Activated CD8-positive, alpha-beta memory T cell treated with anti-CD3 and anti-CD28 coated beads, Interleukin-2, amount 10 ng/mL, durations not matched to agents 7 days and 5 days (primary cell): ENCODE results near the gene ZDHHC18. TPM values are rescaled to one million over a fixed set of nuclear protein-coding genes. Genes with fewer than 3 reads are reported as not detected.
"Not testable (repeated sequence)": the region's sequence is repeated elsewhere in the genome, so short reads cannot be mapped to it uniquely, and the experiment has no call there.

Experiments used
- ATAC-seq: fragments of 150-1000 bp; cut with Tn5 transposase; one replicate; pipeline ENCODE4 v1.10.0; 2021; ENCODE audit warnings: moderate library complexity
- CTCF ChIA-PET: fragments of 350-600 bp; sonication (Branson Sonifier 250); formaldehyde crosslinking; loops from one replicate; lab custom pipeline; 2021; ENCODE audit warnings: antibody characterized with exemption; lab: Charles Lee
- DNase-seq: peaks from one replicate; pipeline ENCODE4 v3.0.0-alpha.2; 2020
- H3K27ac Mint-ChIP-seq: one replicate; pipeline ENCODE4 v1.8.0; 2021; ENCODE audit warnings: mild to moderate bottlenecking, mixed read lengths
- H3K27me3 Mint-ChIP-seq: one replicate; pipeline ENCODE4 v1.8.0; 2021; ENCODE audit warnings: mixed read lengths
- H3K36me3 Mint-ChIP-seq: one replicate; pipeline ENCODE4 v1.8.0; 2021; ENCODE audit warnings: mild to moderate bottlenecking, mixed read lengths
- H3K4me1 Mint-ChIP-seq: one replicate; pipeline ENCODE4 v1.8.0; 2021; ENCODE audit warnings: mixed read lengths
- H3K4me3 Mint-ChIP-seq: one replicate; pipeline ENCODE4 v1.8.0; 2021; ENCODE audit warnings: mild to moderate bottlenecking, moderate library complexity, mixed read lengths
- H3K9me3 Mint-ChIP-seq: one replicate; pipeline ENCODE4 v1.8.0; 2022; ENCODE audit warnings: low read depth, mixed read lengths
- total RNA-seq, 2 experiments: library from RNA; stranded (reverse); gene quantifications; one replicate each; pipeline ENCODE4 v1.2.3, GENCODE V29; 2021

Gene ZDHHC18
- total RNA-seq, 2 experiments from 2014 or later, result 53.1 to 54.9 TPM

GRCh38 chr1:26828411-26828991, 2.0 kb downstream of the ZDHHC18 start:
- peaks cover 16% of the 10 kb centered on the region for H3K36me3 Mint-ChIP-seq
- CTCF ChIA-PET, result interaction anchor here (0.6 to 3.7 kb wide), 7 partner anchors 8 to 506 kb away, joined by 3 to 23 read pairs (median 7); partner anchors contain the start of gene PIGV
- no peaks in the 10 kb centered on the region for H3K27me3 Mint-ChIP-seq
- H3K4me3 Mint-ChIP-seq, result peak overlapping the region; percentile 90
- H3K9me3 Mint-ChIP-seq, result no peaks in the 10 kb centered on the region
- ATAC-seq (no peak), DNase-seq (no peak)
- H3K4me1 Mint-ChIP-seq, result peaks cover 68% of the 10 kb centered on the region
- H3K27ac Mint-ChIP-seq, result peak overlapping the region; percentile 75

GRCh38 chr1:26829184-26829911, 2.9 kb downstream of the ZDHHC18 start:
- H3K4me1 Mint-ChIP-seq, result peaks cover 77% of the 10 kb centered on the region
- peak overlapping the region; percentile 75 for H3K27ac Mint-ChIP-seq
- H3K4me3 Mint-ChIP-seq, result peak overlapping the region; percentile 90
- CTCF ChIA-PET, result interaction anchor here (1.0 to 6.9 kb wide), 7 partner anchors 9 to 227 kb away, joined by 3 to 59 read pairs (median 14); partner anchors contain the start of gene PIGV
- ATAC-seq (no peak), DNase-seq (no peak)
- peaks cover 23% of the 10 kb centered on the region for H3K36me3 Mint-ChIP-seq
- H3K9me3 Mint-ChIP-seq, result no peaks in the 10 kb centered on the region
- no peaks in the 10 kb centered on the region for H3K27me3 Mint-ChIP-seq

- Mint-ChIP-seq H3K4me1 (peaks cover 76% of the 10 kb centered on the region), H3K36me3 (peaks cover 37% of the 10 kb centered on the region), H3K4me3 (no peak overlapping the region), H3K27me3 (no peaks in the 10 kb centered on the region), H3K9me3 (no peaks in the 10 kb centered on the region), H3K27ac (peak overlapping the region; percentile 96)
- no peak for ATAC-seq
- CTCF ChIA-PET, result interaction anchor here (1.3 to 6.9 kb wide), 7 partner anchors 8 to 42 kb away, joined by 3 to 59 read pairs (median 14); partner anchors contain the start of gene PIGV
- no peak for DNase-seq
These were observed 4.6 kb downstream of the ZDHHC18 start for GRCh38 chr1:26831059-26831458.

GRCh38 chr1:26831546-26832248, 5.2 kb downstream of the ZDHHC18 start:
- Mint-ChIP-seq H3K27ac (peak overlapping the region; percentile 96), H3K4me1 (peaks cover 75% of the 10 kb centered on the region), H3K27me3 (no peaks in the 10 kb centered on the region), H3K36me3 (peaks cover 40% of the 10 kb centered on the region), H3K4me3 (no peak overlapping the region), H3K9me3 (no peaks in the 10 kb centered on the region)
- DNase-seq (no peak), ATAC-seq (no peak)
- CTCF ChIA-PET, result interaction anchor here (0.8 to 6.9 kb wide), 8 partner anchors 8 to 229 kb away, joined by 3 to 59 read pairs (median 32); partner anchors contain the start of genes PIGV and SFN

GRCh38 chr1:26832249-26832960, 5.9 kb downstream of the ZDHHC18 start:
- H3K9me3 Mint-ChIP-seq, result no peaks in the 10 kb centered on the region
- ATAC-seq (no peak), DNase-seq (no peak)
- peaks cover 74% of the 10 kb centered on the region for H3K4me1 Mint-ChIP-seq
- peaks cover 40% of the 10 kb centered on the region for H3K36me3 Mint-ChIP-seq
- H3K4me3 Mint-ChIP-seq, result no peak overlapping the region
- H3K27me3 Mint-ChIP-seq, result no peaks in the 10 kb centered on the region
- CTCF ChIA-PET, result interaction anchor here (0.8 to 6.9 kb wide), 13 partner anchors 9 to 332 kb away, joined by 3 to 59 read pairs (median 10); partner anchors contain the start of genes PIGV and SFN
- peak overlapping the region; percentile 96 for H3K27ac Mint-ChIP-seq

GRCh38 chr1:26833432-26834405, 7.2 kb downstream of the ZDHHC18 start:
- Mint-ChIP-seq H3K9me3 (no peaks in the 10 kb centered on the region), H3K4me3 (peak overlapping the region; percentile 56), H3K27me3 (no peaks in the 10 kb centered on the region), H3K27ac (peak overlapping the region; percentile 96), H3K4me1 (peaks cover 75% of the 10 kb centered on the region), H3K36me3 (peaks cover 45% of the 10 kb centered on the region)
- CTCF ChIA-PET, result interaction anchor here (0.6 to 6.9 kb wide), 27 partner anchors 8 to 334 kb away, joined by 3 to 59 read pairs (median 5); partner anchors contain the start of genes PIGV and SFN
- ATAC-seq, result peak; percentile 97
- DNase-seq, result peak; percentile 98

GRCh38 chr1:26837665-26838064, 11.2 kb downstream of the ZDHHC18 start:
- Mint-ChIP-seq H3K27ac (peak overlapping the region; percentile 36), H3K4me1 (peaks cover 49% of the 10 kb centered on the region), H3K36me3 (peaks cover 54% of the 10 kb centered on the region)
- not testable (repeated sequence) for H3K4me3 Mint-ChIP-seq, DNase-seq, H3K27me3 Mint-ChIP-seq, H3K9me3 Mint-ChIP-seq, ATAC-seq
- CTCF ChIA-PET, result interaction anchor here (0.6 to 2.3 kb wide), 7 partner anchors 11 to 49 kb away, joined by 3 to 9 read pairs (median 4); no protein-coding TSS in a partner anchor

GRCh38 chr1:26838474-26839338, 12.2 kb downstream of the ZDHHC18 start:
- H3K4me1 Mint-ChIP-seq, result peaks cover 38% of the 10 kb centered on the region
- no peaks in the 10 kb centered on the region for H3K9me3 Mint-ChIP-seq
- H3K4me3 Mint-ChIP-seq, result no peak overlapping the region
- peak overlapping the region; percentile 79 for H3K27ac Mint-ChIP-seq
- ATAC-seq (peak; percentile 81), DNase-seq (peak; percentile 69)
- H3K27me3 Mint-ChIP-seq, result no peaks in the 10 kb centered on the region
- peaks cover 53% of the 10 kb centered on the region for H3K36me3 Mint-ChIP-seq
- CTCF ChIA-PET, result interaction anchor here (1.0 to 2.3 kb wide), 7 partner anchors 10 to 236 kb away, joined by 3 to 9 read pairs (median 4); no protein-coding TSS in a partner anchor

- Mint-ChIP-seq H3K27ac (peak overlapping the region; percentile 79), H3K4me1 (peaks cover 32% of the 10 kb centered on the region), H3K27me3 (no peaks in the 10 kb centered on the region), H3K4me3 (no peak overlapping the region), H3K9me3 (no peaks in the 10 kb centered on the region), H3K36me3 (peaks cover 52% of the 10 kb centered on the region)
- CTCF ChIA-PET, result interaction anchor here (1.0 to 2.3 kb wide), 5 partner anchors 13 to 48 kb away, joined by 3 to 9 read pairs (median 4); no protein-coding TSS in a partner anchor
- no peak for DNase-seq
- ATAC-seq, result no peak
These were observed 12.8 kb downstream of the ZDHHC18 start for GRCh38 chr1:26839339-26839722.

GRCh38 chr1:26839779-26840178, 13.3 kb downstream of the ZDHHC18 start:
- CTCF ChIA-PET, result interaction anchor here (1.3 to 1.9 kb wide), 2 partner anchors 14 to 19 kb away, joined by 3 to 6 read pairs; no protein-coding TSS in a partner anchor
- ATAC-seq, result no peak
- Mint-ChIP-seq H3K9me3 (no peaks in the 10 kb centered on the region), H3K4me1 (peaks cover 27% of the 10 kb centered on the region), H3K36me3 (peaks cover 51% of the 10 kb centered on the region), H3K27me3 (no peaks in the 10 kb centered on the region), H3K4me3 (no peak overlapping the region), H3K27ac (peak overlapping the region; percentile 11)
- no peak for DNase-seq
